Duodenal mucosa (tissue), 2 donors: Measurements from ENCODE around the gene CCDC39.

Experiments
- H3K27ac ChIP-seq: one replicate; pipeline ENCODE4 v1.7.0; 2013; ENCODE audit warnings: low read depth, low read length
- H3K27me3 ChIP-seq, 2 donors: one replicate each; pipeline ENCODE4 v1.7.0; 2013; ENCODE audit warnings: low read length in 2 of 2, control low read depth in 1 of 2; ENCODE audit not compliant: insufficient read depth in 2 of 2, control insufficient read depth in 1 of 2
- H3K36me3 ChIP-seq, 2 donors: one replicate each; pipeline ENCODE4 v1.7.0; 2013; ENCODE audit warnings: low read length in 2 of 2, control low read depth in 1 of 2; ENCODE audit not compliant: insufficient read depth in 2 of 2, control insufficient read depth in 1 of 2
- H3K4me1 ChIP-seq, 2 donors: one replicate each; pipeline ENCODE4 v1.7.0; 2013; ENCODE audit warnings: low read length in 2 of 2, control low read depth in 1 of 2; ENCODE audit not compliant: insufficient read depth in 2 of 2, control insufficient read depth in 1 of 2
- H3K4me3 ChIP-seq, 2 donors: one replicate each; pipeline ENCODE4 v1.7.0; 2013; ENCODE audit warnings: low read length in 2 of 2, low read depth in 1 of 2
- H3K9ac ChIP-seq, 2 donors: one replicate each; pipeline ENCODE4 v1.7.0; 2013; ENCODE audit warnings: low read length in 2 of 2, low read depth in 1 of 2
- H3K9me3 ChIP-seq, 2 donors: one replicate each; pipeline ENCODE4 v1.7.0; 2013; ENCODE audit warnings: low read length in 2 of 2, control low read depth in 1 of 2; ENCODE audit not compliant: control insufficient read depth in 1 of 2

The CCDC39 gene

GRCh38 chr3:180684807-180685206, 5.5 kb upstream of the CCDC39 start:
- Histone ChIP-seq H3K9ac (no peak overlapping the region), H3K27ac (no peak overlapping the region)

GRCh38 chr3:180683816-180684215, 4.5 kb upstream of the CCDC39 start:
- H3K27ac ChIP-seq: no peak overlapping the region
- H3K9me3 ChIP-seq: no peaks in the 10 kb centered on the region
- no peak overlapping the region for H3K4me3 ChIP-seq
- H3K27me3 ChIP-seq: peaks cover 6 to 8% of the 10 kb centered on the region in 2 donors
- no peak overlapping the region for H3K9ac ChIP-seq
- no peaks in the 10 kb centered on the region for H3K36me3 ChIP-seq
- peaks cover 5 to 9% of the 10 kb centered on the region in 2 donors for H3K4me1 ChIP-seq

More at GRCh38 chr3:180684807-180685206, 5.5 kb upstream of the CCDC39 start:
- Histone ChIP-seq H3K4me1 (peaks cover 2 to 4% of the 10 kb centered on the region in 2 donors), H3K36me3 (no peaks in the 10 kb centered on the region), H3K9me3 (no peaks in the 10 kb centered on the region), H3K27me3 (peaks cover 0 to 3% of the 10 kb centered on the region in 2 donors), H3K4me3 (no peak overlapping the region)

- H3K9ac ChIP-seq: no peak overlapping the region
- peaks cover 13 to 15% of the 10 kb centered on the region in 2 donors for H3K27me3 ChIP-seq
- no peaks in the 10 kb centered on the region for H3K36me3 ChIP-seq
- H3K27ac ChIP-seq: no peak overlapping the region
- no peaks in the 10 kb centered on the region for H3K9me3 ChIP-seq
- H3K4me3 ChIP-seq: peak overlapping the region; percentile 79
- peaks cover 5 to 11% of the 10 kb centered on the region in 2 donors for H3K4me1 ChIP-seq
Measured at GRCh38 chr3:180680097-180680430, 775 bp upstream of the CCDC39 start.

- Histone ChIP-seq H3K4me1 (peaks cover 5 to 11% of the 10 kb centered on the region in 2 donors), H3K9me3 (no peaks in the 10 kb centered on the region), H3K4me3 (no peak overlapping the region), H3K36me3 (no peaks in the 10 kb centered on the region), H3K27me3 (peaks cover 13 to 15% of the 10 kb centered on the region in 2 donors), H3K27ac (no peak overlapping the region), H3K9ac (no peak overlapping the region)
Measured at GRCh38 chr3:180678231-180678630, 1.1 kb downstream of the CCDC39 start.

GRCh38 chr3:180661444-180661843, 17.8 kb downstream of the CCDC39 start:
- no peak overlapping the region for H3K27ac ChIP-seq
- no peaks in the 10 kb centered on the region for H3K27me3 ChIP-seq
- H3K36me3 ChIP-seq: no peaks in the 10 kb centered on the region
- H3K9ac ChIP-seq: no peak overlapping the region
- H3K9me3 ChIP-seq: no peaks in the 10 kb centered on the region
- H3K4me3 ChIP-seq: no peak overlapping the region
- H3K4me1 ChIP-seq: no peaks in the 10 kb centered on the region

- Histone ChIP-seq H3K4me1 (no peaks in the 10 kb centered on the region), H3K27ac (no peak overlapping the region), H3K4me3 (no peak overlapping the region), H3K9ac (no peak overlapping the region), H3K9me3 (no peaks in the 10 kb centered on the region), H3K27me3 (no peaks in the 10 kb centered on the region), H3K36me3 (no peaks in the 10 kb centered on the region)
Measured at GRCh38 chr3:180657094-180657493, 22.2 kb downstream of the CCDC39 start.

GRCh38 chr3:180656406-180656805, 22.9 kb downstream of the CCDC39 start:
- H3K36me3 ChIP-seq: no peaks in the 10 kb centered on the region
- no peak overlapping the region for H3K27ac ChIP-seq
- no peak overlapping the region for H3K4me3 ChIP-seq
- no peaks in the 10 kb centered on the region for H3K27me3 ChIP-seq
- H3K9ac ChIP-seq: no peak overlapping the region
- H3K4me1 ChIP-seq: no peaks in the 10 kb centered on the region
- no peaks in the 10 kb centered on the region for H3K9me3 ChIP-seq

GRCh38 chr3:180646187-180646790, 33.0 kb downstream of the CCDC39 start:
- Histone ChIP-seq H3K9me3 (no peaks in the 10 kb centered on the region), H3K27me3 (no peaks in the 10 kb centered on the region), H3K4me1 (no peaks in the 10 kb centered on the region), H3K9ac (no peak overlapping the region), H3K36me3 (no peaks in the 10 kb centered on the region), H3K4me3 (no peak overlapping the region), H3K27ac (no peak overlapping the region)

GRCh38 chr3:180640987-180641386, 38.3 kb downstream of the CCDC39 start:
- no peak overlapping the region for H3K9ac ChIP-seq
- no peak overlapping the region for H3K27ac ChIP-seq

GRCh38 chr3:180633722-180634121, 45.6 kb downstream of the CCDC39 start:
- H3K9ac ChIP-seq: no peak overlapping the region
- no peak overlapping the region for H3K27ac ChIP-seq
- H3K4me1 ChIP-seq: no peaks in the 10 kb centered on the region
- H3K9me3 ChIP-seq: no peaks in the 10 kb centered on the region
- H3K36me3 ChIP-seq: no peaks in the 10 kb centered on the region
- H3K27me3 ChIP-seq: peaks cover 0 to 3% of the 10 kb centered on the region in 2 donors
- no peak overlapping the region for H3K4me3 ChIP-seq

More at GRCh38 chr3:180640987-180641386, 38.3 kb downstream of the CCDC39 start:
- Histone ChIP-seq H3K4me3 (no peak overlapping the region), H3K4me1 (no peaks in the 10 kb centered on the region), H3K36me3 (no peaks in the 10 kb centered on the region), H3K9me3 (no peaks in the 10 kb centered on the region), H3K27me3 (no peaks in the 10 kb centered on the region)
